ENCODE results near the gene LRRC31. TPM values are rescaled to one million over a fixed set of nuclear protein-coding genes. Genes with fewer than 3 reads are reported as not detected.

LRRC31 gene
- total and polyA plus RNA-seq, 4 donors: 0.08 to 1.0 (median 0.29) TPM

GRCh38 chr3:169880576-169881250, 11.0 kb upstream of the LRRC31 start:
- Histone ChIP-seq H3K9me3 (ENCODE audit: control insufficient read depth in 4 of 4, insufficient read depth in 3 of 4, low read length in 3 of 4) (no peaks in the 10 kb centered on the region), H3K27ac (ENCODE audit: low read depth in 1 of 2, low read length in 1 of 2) (no peak overlapping the region), H3K36me3 (ENCODE audit: control insufficient read depth in 4 of 4, insufficient read depth in 4 of 4, low read length in 4 of 4) (no peaks in the 10 kb centered on the region), H3K4me1 (ENCODE audit: control insufficient read depth in 5 of 5, insufficient read depth in 5 of 5, low read length in 5 of 5) (peaks cover 0 to 3% (median 0%) of the 10 kb centered on the region in 5 donors), H3K4me3 (no peak overlapping the region), H3K27me3 (ENCODE audit: control insufficient read depth in 3 of 3, insufficient read depth in 3 of 3, low read length in 2 of 3) (no peaks in the 10 kb centered on the region), H3K9ac (ENCODE audit: insufficient read depth in 1 of 2, low read length in 2 of 2) (no peak overlapping the region)
- 84 to 85% methylated on average over 4 of the region's 4 CpGs for WGBS, 2 donors
- DNase-seq: no peak
- no peak for TF ChIP-seq CTCF (IDR thresholded peaks at IDR 0.05; ENCODE audit: control extremely low read depth, extremely low read depth)
- no peak for ATAC-seq (ENCODE audit: insufficient read depth, low FRiP score)

DNA sequence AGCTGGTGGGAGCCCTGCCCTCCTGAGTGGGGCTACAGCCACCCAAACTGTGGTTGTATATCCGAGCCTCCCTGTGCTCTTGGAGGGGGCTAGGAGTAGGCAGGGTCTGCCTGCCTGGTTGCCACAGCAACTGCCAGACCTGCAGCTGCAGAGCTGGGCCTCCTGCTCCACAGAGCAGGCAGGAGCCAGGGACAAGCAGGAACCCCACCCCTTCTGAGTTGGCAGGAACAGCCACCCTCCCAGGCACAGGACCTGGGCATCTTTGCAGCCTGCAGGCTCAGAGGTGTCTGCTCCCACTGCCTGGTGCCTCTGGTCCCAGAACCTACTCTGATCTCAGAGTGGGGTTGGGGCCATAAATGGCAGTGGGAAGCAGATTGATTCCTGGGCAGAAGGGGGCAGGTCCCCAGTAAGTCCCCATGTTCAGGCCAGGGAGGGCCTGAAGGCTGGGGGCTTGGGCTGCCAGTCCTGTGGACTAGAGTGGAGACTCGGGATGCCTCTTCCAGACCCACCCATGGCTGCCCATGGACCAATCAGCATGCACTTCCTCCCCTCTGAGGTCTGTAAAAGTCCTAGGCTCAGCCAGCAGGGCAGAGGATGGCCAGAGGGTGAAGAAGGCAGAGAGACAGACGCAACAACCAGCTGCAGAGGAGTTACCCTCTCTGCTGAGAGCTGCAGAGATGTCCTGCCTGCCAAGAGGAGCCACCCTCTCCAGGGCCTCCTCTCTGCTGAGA, 10.3 kb upstream of the LRRC31 start:
- Histone ChIP-seq H3K4me3 (no peak overlapping the region), H3K9me3 (ENCODE audit: control insufficient read depth in 4 of 4, insufficient read depth in 3 of 4, low read length in 3 of 4) (no peaks in the 10 kb centered on the region), H3K4me1 (ENCODE audit: control insufficient read depth in 5 of 5, insufficient read depth in 5 of 5, low read length in 5 of 5) (peaks cover 0 to 3% (median 0%) of the 10 kb centered on the region in 5 donors), H3K27me3 (ENCODE audit: control insufficient read depth in 3 of 3, insufficient read depth in 3 of 3, low read length in 2 of 3) (no peaks in the 10 kb centered on the region), H3K27ac (ENCODE audit: low read depth in 1 of 2, low read length in 1 of 2) (no peak overlapping the region), H3K9ac (ENCODE audit: insufficient read depth in 1 of 2, low read length in 2 of 2) (no peak overlapping the region), H3K36me3 (ENCODE audit: control insufficient read depth in 4 of 4, insufficient read depth in 4 of 4, low read length in 4 of 4) (no peaks in the 10 kb centered on the region)
- no peak for TF ChIP-seq CTCF (IDR thresholded peaks at IDR 0.05; ENCODE audit: control extremely low read depth, extremely low read depth)
- DNase-seq (no peak), ATAC-seq (ENCODE audit: insufficient read depth, low FRiP score) (no peak)
- WGBS, 2 donors: 82 to 83% methylated on average over 3 of the region's 3 CpGs

- Histone ChIP-seq H3K36me3 (ENCODE audit: control insufficient read depth in 4 of 4, insufficient read depth in 4 of 4, low read length in 4 of 4) (no peaks in the 10 kb centered on the region), H3K27me3 (ENCODE audit: control insufficient read depth in 3 of 3, insufficient read depth in 3 of 3, low read length in 2 of 3) (no peaks in the 10 kb centered on the region), H3K9ac (ENCODE audit: insufficient read depth in 1 of 2, low read length in 2 of 2) (no peak overlapping the region), H3K9me3 (ENCODE audit: control insufficient read depth in 4 of 4, insufficient read depth in 3 of 4, low read length in 3 of 4) (no peaks in the 10 kb centered on the region), H3K4me1 (ENCODE audit: control insufficient read depth in 5 of 5, insufficient read depth in 5 of 5, low read length in 5 of 5) (peaks cover 0 to 3% (median 0%) of the 10 kb centered on the region in 5 donors), H3K4me3 (no peak overlapping the region), H3K27ac (ENCODE audit: low read depth in 1 of 2, low read length in 1 of 2) (no peak overlapping the region)
- TF ChIP-seq CTCF (IDR thresholded peaks at IDR 0.05; ENCODE audit: control extremely low read depth, extremely low read depth): no peak
- 79 to 85% methylated on average over 8 of the region's 8 CpGs for WGBS, 2 donors
- ATAC-seq (ENCODE audit: insufficient read depth, low FRiP score) (no peak), DNase-seq (no peak)
These were observed 9.3 kb upstream of the LRRC31 start for GRCh38 chr3:169879013-169879557.
